Loucy (cell line): ENCODE data around the gene LAMA5.

Experiments used
- H2AFZ ChIP-seq: fragments of 200-600 bp; sonication (generic); 2 replicates; pipeline ENCODE4 v1.6.0; 2016; ENCODE audit warnings: antibody characterized with exemption, mild to moderate bottlenecking, low read length, moderate library complexity
- H3F3A ChIP-seq: fragments of 200-600 bp; 2 replicates; pipeline ENCODE4 v1.6.0; 2016; ENCODE audit warnings: antibody characterized with exemption, low read depth, mild to moderate bottlenecking
- H3K27me3 ChIP-seq: fragments of 200-600 bp; sonication (generic); 2 replicates; pipeline ENCODE4 v1.6.1; 2014; ENCODE audit warnings: low read length, mild to moderate bottlenecking; ENCODE audit not compliant: insufficient read depth, poor library complexity, severe bottlenecking
- H3K36me3 ChIP-seq: fragments of 200-600 bp; sonication (generic); 2 replicates; pipeline ENCODE4 v1.6.1; 2016; ENCODE audit warnings: low read length; ENCODE audit not compliant: insufficient read depth
- H3K4me1 ChIP-seq: fragments of 200-600 bp; sonication (generic); 2 replicates; pipeline ENCODE4 v1.5.1; 2014; ENCODE audit warnings: low read length, mild to moderate bottlenecking; ENCODE audit not compliant: insufficient read depth, poor library complexity, severe bottlenecking
- H3K4me2 ChIP-seq: fragments of 200-600 bp; sonication (generic); 2 replicates; pipeline ENCODE4 v1.6.0; 2014; ENCODE audit warnings: antibody characterized with exemption, low read length, low read depth, mild to moderate bottlenecking; ENCODE audit not compliant: poor library complexity, severe bottlenecking
- H3K4me3 ChIP-seq: fragments of 200-600 bp; sonication (generic); 2 replicates; pipeline ENCODE4 v1.5.1; 2014; ENCODE audit warnings: low read length, mild to moderate bottlenecking, mixed read lengths; ENCODE audit not compliant: poor library complexity, severe bottlenecking
- H3K79me2 ChIP-seq: fragments of 200-600 bp; sonication (generic); 2 replicates; pipeline ENCODE4 v1.6.1; 2014; ENCODE audit warnings: low read length; ENCODE audit not compliant: insufficient read depth
- H3K9ac ChIP-seq: fragments of 200-600 bp; sonication (generic); 2 replicates; pipeline ENCODE4 v1.6.0; 2014; ENCODE audit warnings: mild to moderate bottlenecking, low read depth, low read length, moderate library complexity; ENCODE audit not compliant: poor library complexity, severe bottlenecking
- H3K9me2 ChIP-seq: fragments of 200-600 bp; sonication (generic); replicated peaks from 2 replicates; pipeline ENCODE4 v1.6.1; 2016; ENCODE audit warnings: low read depth, low read length, mixed read lengths
- H3K9me3 ChIP-seq: fragments of 200-600 bp; sonication (generic); 2 replicates; pipeline ENCODE4 v1.6.1; 2014; ENCODE audit warnings: mild to moderate bottlenecking, antibody characterized with exemption, low read length, low read depth; ENCODE audit not compliant: insufficient read depth
- H4K20me1 ChIP-seq: fragments of 200-600 bp; sonication (generic); 2 replicates; pipeline ENCODE4 v1.6.0; 2014; ENCODE audit warnings: antibody characterized with exemption, low read length, mild to moderate bottlenecking; ENCODE audit not compliant: insufficient read depth, poor library complexity, severe bottlenecking
- EZH2phosphoT487 ChIP-seq: fragments of 200-600 bp; IDR thresholded peaks from 2 replicates; pipeline ENCODE4 v1.6.1; 2018; ENCODE audit warnings: antibody characterized with exemption, mild to moderate bottlenecking, moderate library complexity, borderline replicate concordance
- TF ChIP-seq, protein P1 (sequence below): fragments of 200-600 bp; sonication (generic); conservative IDR thresholded peaks from 2 replicates; pipeline ENCODE4 v1.5.1; 2014; ENCODE audit warnings: mild to moderate bottlenecking, antibody characterized with exemption, low read length

LAMA5 gene

DNA sequence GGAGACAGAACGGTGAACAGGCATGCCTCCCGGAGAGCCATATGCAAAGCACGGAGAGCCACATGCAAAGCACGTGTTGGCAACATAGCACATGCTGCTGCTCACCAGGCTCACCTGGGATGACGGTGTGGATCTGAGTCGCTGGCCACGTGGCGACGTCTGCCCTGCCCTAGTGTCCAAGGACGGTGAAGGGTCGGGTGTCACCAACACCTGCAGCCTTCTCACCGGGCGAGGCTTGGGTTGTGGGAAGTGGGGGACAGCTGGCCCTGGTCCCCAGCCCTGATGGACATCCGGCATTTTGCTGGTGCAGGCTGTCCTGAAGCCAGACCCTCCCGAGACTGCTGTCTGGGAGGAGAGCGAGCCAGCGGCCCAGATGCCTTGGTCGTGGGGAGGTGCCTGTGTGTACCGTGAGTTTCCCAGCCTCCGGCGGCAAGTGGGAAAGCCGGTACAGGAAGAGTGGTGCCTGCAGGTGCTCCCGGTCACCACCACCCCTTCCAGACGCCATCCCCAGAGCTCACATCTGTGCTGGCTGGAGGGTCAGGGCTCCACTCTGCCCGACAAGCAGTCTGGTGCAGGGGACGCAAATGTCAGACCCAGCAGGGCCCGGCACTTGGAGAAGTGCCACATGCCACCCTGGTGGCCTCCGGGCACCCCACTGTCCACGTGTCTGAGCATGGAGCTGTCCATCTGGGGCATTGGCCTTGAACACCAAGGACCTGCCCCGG is 70.2 kb downstream of the LAMA5 start:
- H3K36me3 ChIP-seq, result peaks cover 34% of the 10 kb centered on the region; the same call in 1 of the 2 replicates
- no peaks in the 10 kb centered on the region for H3K9me3 ChIP-seq
- H3K4me3 ChIP-seq, result no peak overlapping the region
- H3K27me3 ChIP-seq, result no peaks in the 10 kb centered on the region
- no peak overlapping the region for H2AFZ ChIP-seq
- no peaks in the 10 kb centered on the region for H3K9me2 ChIP-seq
- no peak for TF ChIP-seq EZH2phosphoT487
- TF ChIP-seq, protein P1, sequence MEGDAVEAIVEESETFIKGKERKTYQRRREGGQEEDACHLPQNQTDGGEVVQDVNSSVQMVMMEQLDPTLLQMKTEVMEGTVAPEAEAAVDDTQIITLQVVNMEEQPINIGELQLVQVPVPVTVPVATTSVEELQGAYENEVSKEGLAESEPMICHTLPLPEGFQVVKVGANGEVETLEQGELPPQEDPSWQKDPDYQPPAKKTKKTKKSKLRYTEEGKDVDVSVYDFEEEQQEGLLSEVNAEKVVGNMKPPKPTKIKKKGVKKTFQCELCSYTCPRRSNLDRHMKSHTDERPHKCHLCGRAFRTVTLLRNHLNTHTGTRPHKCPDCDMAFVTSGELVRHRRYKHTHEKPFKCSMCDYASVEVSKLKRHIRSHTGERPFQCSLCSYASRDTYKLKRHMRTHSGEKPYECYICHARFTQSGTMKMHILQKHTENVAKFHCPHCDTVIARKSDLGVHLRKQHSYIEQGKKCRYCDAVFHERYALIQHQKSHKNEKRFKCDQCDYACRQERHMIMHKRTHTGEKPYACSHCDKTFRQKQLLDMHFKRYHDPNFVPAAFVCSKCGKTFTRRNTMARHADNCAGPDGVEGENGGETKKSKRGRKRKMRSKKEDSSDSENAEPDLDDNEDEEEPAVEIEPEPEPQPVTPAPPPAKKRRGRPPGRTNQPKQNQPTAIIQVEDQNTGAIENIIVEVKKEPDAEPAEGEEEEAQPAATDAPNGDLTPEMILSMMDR, result no peak
- H3K9ac ChIP-seq, result no peak overlapping the region
- no peaks in the 10 kb centered on the region for H3K4me1 ChIP-seq
- no peaks in the 10 kb centered on the region for H3K79me2 ChIP-seq
- H3K4me2 ChIP-seq, result no peak overlapping the region
- H4K20me1 ChIP-seq, result no peaks in the 10 kb centered on the region
- H3F3A ChIP-seq, result no peaks in the 10 kb centered on the region

DNA sequence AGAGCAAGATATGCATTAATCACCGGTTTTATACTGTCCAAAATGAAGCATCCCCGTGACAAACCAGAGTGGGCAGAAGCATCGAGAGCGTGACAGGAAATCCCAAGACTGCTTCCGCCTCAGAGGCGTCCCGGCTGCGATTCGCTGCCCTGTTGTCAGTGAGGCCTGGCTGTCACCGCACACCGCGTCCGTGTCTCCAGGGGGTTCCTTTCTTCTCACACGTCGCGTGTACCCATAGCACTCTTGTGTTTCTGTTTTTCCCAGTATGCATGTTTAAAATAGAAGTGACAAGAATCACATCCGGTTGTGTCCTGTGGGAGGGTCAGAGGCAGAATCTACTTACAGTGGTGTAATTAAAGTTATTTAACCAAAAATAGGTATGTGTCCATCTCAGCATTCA is 72.6 kb downstream of the LAMA5 start:
- Histone ChIP-seq H3K4me2 (no peak overlapping the region), H2AFZ (no peak overlapping the region), H3K4me3 (no peak overlapping the region), H3F3A (no peaks in the 10 kb centered on the region), H3K9me2 (no peaks in the 10 kb centered on the region), H3K79me2 (no peaks in the 10 kb centered on the region), H3K9ac (no peak overlapping the region), H3K4me1 (no peaks in the 10 kb centered on the region), H3K27me3 (no peaks in the 10 kb centered on the region), H3K9me3 (no peaks in the 10 kb centered on the region), H4K20me1 (no peaks in the 10 kb centered on the region), H3K36me3 (peaks cover 43% of the 10 kb centered on the region; the same call in 1 of the 2 replicates)
- TF ChIP-seq, protein P1, result no peak
- TF ChIP-seq EZH2phosphoT487, result no peak

GRCh38 chr20:62293946-62294345 is 73.2 kb downstream of the LAMA5 start:
- H3K9ac ChIP-seq, result no peak overlapping the region
- no peaks in the 10 kb centered on the region for H3K79me2 ChIP-seq
- H4K20me1 ChIP-seq, result no peaks in the 10 kb centered on the region
- H3K27me3 ChIP-seq, result no peaks in the 10 kb centered on the region
- TF ChIP-seq EZH2phosphoT487, result no peak
- TF ChIP-seq, protein P1, result no peak
- no peaks in the 10 kb centered on the region for H3K9me2 ChIP-seq
- H3F3A ChIP-seq, result no peaks in the 10 kb centered on the region
- no peak overlapping the region for H3K4me3 ChIP-seq
- no peak overlapping the region for H2AFZ ChIP-seq
- no peaks in the 10 kb centered on the region for H3K4me1 ChIP-seq
- no peak overlapping the region for H3K4me2 ChIP-seq
- H3K9me3 ChIP-seq, result no peaks in the 10 kb centered on the region
- H3K36me3 ChIP-seq, result peaks cover 47% of the 10 kb centered on the region; the same call in 1 of the 2 replicates
